ENCODE results near the gene FAM174A.

Gene FAM174A

GRCh38 chr5:100535060-100536005 is at the start of gene FAM174A:
FAM174A (plus strand) TSS chr5:100535374; CDS start chr5:100535531, 157 bp downstream.
- no peak for FAIRE-seq
- TF ChIP-seq CTCF (IDR thresholded peaks at IDR 0.05; ENCODE audit: insufficient read depth, missing control alignments): no peak

GRCh38 chr5:100493996-100494395 is 41.2 kb upstream of the FAM174A start:
- no peak for TF ChIP-seq CTCF (IDR thresholded peaks at IDR 0.05; ENCODE audit: insufficient read depth, missing control alignments)
- DNase-seq (ENCODE audit: insufficient read length, low spot score) (no peak), FAIRE-seq (no peak)

More at GRCh38 chr5:100535060-100536005, at the start of gene FAM174A:
- no peak for DNase-seq (ENCODE audit: insufficient read length, low spot score)

- no peak for FAIRE-seq
- no peak for DNase-seq (ENCODE audit: insufficient read length, low spot score)
- TF ChIP-seq CTCF (IDR thresholded peaks at IDR 0.05; ENCODE audit: insufficient read depth, missing control alignments): no peak
Observed at GRCh38 chr5:100496296-100496695, 38.9 kb upstream of the FAM174A start.

GRCh38 chr5:100502684-100503083 is 32.5 kb upstream of the FAM174A start:
- TF ChIP-seq CTCF (IDR thresholded peaks at IDR 0.05; ENCODE audit: insufficient read depth, missing control alignments): no peak
- FAIRE-seq (no peak), DNase-seq (ENCODE audit: insufficient read length, low spot score) (no peak)

GRCh38 chr5:100505984-100506670 is 29.0 kb upstream of the FAM174A start:
- FAIRE-seq (no peak), DNase-seq (ENCODE audit: insufficient read length, low spot score) (no peak)
- TF ChIP-seq CTCF (IDR thresholded peaks at IDR 0.05; ENCODE audit: insufficient read depth, missing control alignments): no peak

GRCh38 chr5:100516285-100516684 is 18.9 kb upstream of the FAM174A start:
- TF ChIP-seq CTCF (IDR thresholded peaks at IDR 0.05; ENCODE audit: insufficient read depth, missing control alignments): no peak
- DNase-seq (ENCODE audit: insufficient read length, low spot score) (no peak), FAIRE-seq (no peak)

All from D721Med (cell line).